HG03457 (cell line): ENCODE data around the gene CHST11.
A peak's percentile ranks its signal among the peaks of the same experiment; 100 is the strongest.

Experiments used
- ATAC-seq: cut with Tn5 transposase; IDR thresholded peaks from one replicate; pipeline ENCODE4 v1.9.1; 2021; ENCODE audit warnings: moderate number of reproducible peaks; ENCODE audit not compliant: unreplicated experiment

CHST11 gene

GRCh38 chr12:104427547-104427938 lies 29.2 kb upstream of the CHST11 start:
- ATAC-seq, result no peak

GRCh38 chr12:104433061-104433460 lies 23.7 kb upstream of the CHST11 start:
- no peak for ATAC-seq

- no peak for ATAC-seq
Measured at GRCh38 chr12:104434129-104434528, 22.6 kb upstream of the CHST11 start.

- ATAC-seq, result no peak
Measured at GRCh38 chr12:104435175-104435574, 21.6 kb upstream of the CHST11 start.

GRCh38 chr12:104435765-104436164 lies 21.0 kb upstream of the CHST11 start:
- ATAC-seq, result no peak

GRCh38 chr12:104436790-104437189 lies 20.0 kb upstream of the CHST11 start:
- ATAC-seq, result no peak

- no peak for ATAC-seq
Measured at GRCh38 chr12:104438134-104438533, 18.6 kb upstream of the CHST11 start.

- no peak for ATAC-seq
Measured at GRCh38 chr12:104439137-104439536, 17.6 kb upstream of the CHST11 start.

GRCh38 chr12:104443008-104443407 lies 13.7 kb upstream of the CHST11 start:
- no peak for ATAC-seq

- ATAC-seq, result no peak
Measured at GRCh38 chr12:104446646-104447421, 9.9 kb upstream of the CHST11 start.

GRCh38 chr12:104448031-104448430 lies 8.7 kb upstream of the CHST11 start:
- no peak for ATAC-seq

- no peak for ATAC-seq
Measured at GRCh38 chr12:104448451-104448850, 8.3 kb upstream of the CHST11 start.

GRCh38 chr12:104450700-104451099 lies 6.0 kb upstream of the CHST11 start:
- no peak for ATAC-seq

GRCh38 chr12:104452087-104452486 lies 4.7 kb upstream of the CHST11 start:
- ATAC-seq, result no peak

GRCh38 chr12:104453133-104453532 lies 3.6 kb upstream of the CHST11 start:
- ATAC-seq, result no peak

- no peak for ATAC-seq
Measured at GRCh38 chr12:104454997-104455396, 1.8 kb upstream of the CHST11 start.

GRCh38 chr12:104455578-104456416 lies 951 bp upstream of the CHST11 start:
- ATAC-seq, result no peak

- peak; percentile 23 for ATAC-seq
Measured at GRCh38 chr12:104456950-104457745, 400 bp downstream of the CHST11 start.

GRCh38 chr12:104457746-104458693 lies 1.3 kb downstream of the CHST11 start:
- ATAC-seq, result no peak

- ATAC-seq, result no peak
Measured at GRCh38 chr12:104458694-104459367, 2.1 kb downstream of the CHST11 start.
